Astrocyte (in vitro differentiated cells and primary cell): ENCODE measurements around the gene TENT5C.

Source experiments
- CTCF ChIP-seq: IDR thresholded peaks from 2 replicates; pipeline ENCODE4 v1.5.1; 2011; ENCODE audit warnings: low read depth, mild to moderate bottlenecking, inconsistent platforms, low read length, moderate library complexity; ENCODE audit not compliant: insufficient read depth
- EZH2 ChIP-seq: IDR thresholded peaks from 2 replicates; pipeline ENCODE4 v1.6.1; 2012; ENCODE audit warnings: mild to moderate bottlenecking, low read length, inconsistent platforms; ENCODE audit not compliant: insufficient read depth

DNA sequence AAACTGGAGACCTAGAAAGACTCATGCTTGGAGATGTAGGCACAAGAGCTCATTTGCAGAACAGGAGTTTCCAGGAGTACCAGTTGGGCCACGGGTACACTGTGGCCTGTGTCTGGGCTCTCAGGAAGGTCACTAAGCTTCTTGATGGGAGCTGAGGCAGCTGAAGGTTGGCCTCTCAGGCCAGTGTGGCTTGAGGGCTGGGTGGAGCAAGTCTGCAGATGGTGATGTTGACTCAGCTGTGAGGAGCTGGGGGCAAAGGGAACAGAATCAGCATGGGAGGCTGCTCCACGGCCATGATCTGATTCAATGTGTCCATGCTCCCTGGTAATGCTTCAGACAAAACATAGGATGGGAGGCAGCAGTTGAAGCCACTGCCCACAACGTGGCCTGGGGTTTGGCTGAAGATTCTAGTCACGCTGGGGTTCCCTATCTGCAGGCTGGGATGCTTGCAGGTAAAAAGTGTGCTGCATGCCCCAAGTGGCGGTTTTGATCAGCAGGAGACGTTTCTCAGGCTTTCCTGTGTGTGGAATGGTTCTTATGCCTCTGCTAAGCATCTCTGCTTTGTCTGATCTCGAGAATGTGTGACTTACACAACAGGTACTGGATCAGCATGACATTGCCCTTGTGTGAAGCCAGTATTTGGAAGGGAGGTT, 15.4 kb upstream of the TENT5C start:
- TF ChIP-seq CTCF (no peak), EZH2 (no peak)
